Dedifferentiated amniotic fluid mesenchymal stem cell (primary cell): ENCODE results near the gene SAP130.

Experiments used
- DNase-seq: peaks from one replicate; pipeline ENCODE4 v3.0.0-alpha.2; 2016; ENCODE audit errors: extremely low spot score

Gene SAP130

DNA sequence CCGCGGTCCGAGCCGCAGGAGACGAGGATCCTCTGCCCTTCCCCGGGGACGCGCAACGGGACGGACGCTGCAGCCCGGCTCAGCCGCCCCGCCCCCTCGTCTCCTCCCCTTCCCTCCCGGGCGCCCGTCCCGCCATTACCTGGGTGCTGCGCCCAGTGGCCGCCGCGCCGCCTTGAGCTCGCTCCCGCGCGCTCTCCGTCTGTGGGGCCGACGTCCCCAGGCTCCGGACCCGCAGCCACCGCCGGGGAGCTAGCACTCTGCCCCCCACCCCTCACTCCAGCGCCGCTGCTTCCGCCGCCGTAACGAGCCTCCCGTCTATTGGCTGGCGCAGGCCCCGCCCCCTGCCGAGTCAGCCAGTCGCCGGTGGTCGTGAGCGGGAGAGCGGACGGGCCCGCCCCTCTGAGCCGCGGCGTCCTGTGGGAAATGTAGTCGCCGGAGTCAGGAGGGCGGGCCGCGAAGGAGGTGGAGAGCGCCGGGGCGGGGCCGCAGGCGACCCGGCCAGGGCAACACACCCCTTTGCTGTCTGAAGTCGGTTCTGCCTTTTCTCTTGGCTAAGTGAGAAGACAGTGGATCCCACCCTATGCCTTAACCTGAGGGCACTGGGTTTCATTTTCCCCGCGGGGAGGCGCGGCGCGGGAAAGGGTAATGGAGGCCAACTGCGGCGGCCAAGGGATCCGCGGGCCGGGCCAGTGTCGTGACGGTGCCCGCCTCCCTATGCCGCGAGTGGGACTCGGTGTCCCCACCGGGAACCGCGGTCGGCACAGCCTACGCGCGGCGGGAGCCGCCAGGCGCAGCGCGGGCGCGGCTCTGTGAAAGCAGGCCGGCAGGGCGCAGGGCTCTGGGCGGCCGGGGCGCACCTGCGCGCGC lies at the start of gene SAP130:
TSS of gene SAP130 (minus strand) at position 259 of the 867 bp plus-strand sequence. CDS start 1,767 bp downstream, outside the sequence.
- peak; percentile 91 for DNase-seq

DNA sequence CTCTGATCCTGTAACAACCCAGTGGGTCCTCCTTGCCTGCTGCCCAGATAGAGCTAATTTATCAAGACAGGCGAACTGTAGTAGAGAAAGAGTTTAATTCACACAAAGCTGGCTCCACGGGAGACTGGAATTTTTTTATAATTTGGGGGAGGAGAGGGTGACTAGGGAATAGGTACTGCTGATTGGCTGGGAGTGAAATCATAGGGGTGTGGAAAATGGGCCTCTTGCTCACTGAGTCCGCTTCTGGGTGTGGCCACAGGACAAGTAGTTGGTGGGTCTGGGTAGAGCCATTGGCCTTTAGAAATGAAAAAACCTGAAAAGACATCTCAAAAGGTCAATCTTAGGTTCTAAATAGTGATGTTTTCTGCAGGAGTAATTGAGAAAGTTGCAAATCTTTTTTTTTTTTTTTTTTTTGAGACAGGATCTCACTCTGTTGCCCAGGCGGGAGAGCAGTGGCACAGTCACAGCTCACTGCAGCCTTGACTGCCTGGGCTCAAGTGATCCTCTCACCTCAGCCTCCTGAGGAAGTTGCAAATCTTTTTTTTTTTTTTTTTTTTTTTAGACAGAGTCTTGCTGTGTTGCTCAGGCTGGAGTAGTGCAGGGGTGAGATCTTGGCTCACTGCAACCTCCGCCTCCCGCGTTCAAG lies 48.7 kb upstream of the SAP130 start:
- DNase-seq: no peak

- DNase-seq: no peak
These were observed 45.4 kb upstream of the SAP130 start for GRCh38 chr2:128073278-128073677.

- DNase-seq: no peak
These were observed 41.9 kb upstream of the SAP130 start for GRCh38 chr2:128069769-128070168.

DNA sequence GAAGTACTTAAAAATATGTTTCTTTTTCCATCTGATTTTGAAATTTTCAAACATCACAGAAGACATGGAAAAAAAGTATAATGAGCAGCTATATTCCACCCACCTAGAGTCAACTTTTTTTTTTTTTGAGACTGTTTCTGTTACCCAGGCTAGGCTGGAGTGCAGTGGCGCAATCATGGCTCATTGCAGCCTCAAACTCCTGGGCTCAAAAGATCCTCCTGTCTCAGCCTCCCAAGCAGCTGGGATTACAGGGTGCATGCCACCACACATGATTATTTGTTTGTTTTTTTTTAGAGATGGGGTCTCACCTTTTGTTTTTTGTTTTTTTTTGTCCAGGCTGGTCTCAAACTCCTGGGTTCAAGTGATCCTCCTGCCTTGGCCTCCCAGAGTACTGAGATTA lies 36.5 kb upstream of the SAP130 start:
- DNase-seq: no peak

- DNase-seq: no peak
These were observed 34.7 kb upstream of the SAP130 start for GRCh38 chr2:128062571-128062970.

DNA sequence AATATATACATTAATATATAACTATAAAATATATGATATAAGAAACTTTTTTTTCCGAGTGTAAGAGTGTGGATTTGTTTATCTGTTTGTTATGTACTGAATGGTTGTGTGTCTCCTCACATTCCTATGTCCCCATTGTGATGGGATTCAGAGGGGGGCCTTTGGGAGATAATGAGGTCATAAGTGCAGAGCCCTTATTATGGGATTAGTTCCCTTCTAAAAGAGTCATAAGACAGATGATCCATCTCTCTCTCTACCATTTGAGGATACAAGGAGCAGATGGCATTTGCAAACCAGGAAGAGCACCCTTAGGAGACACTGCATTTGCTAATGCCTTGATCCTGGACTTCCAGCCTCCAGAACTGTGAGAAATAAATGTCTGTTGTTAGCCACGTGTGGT lies 30.3 kb upstream of the SAP130 start:
- no peak for DNase-seq

GRCh38 chr2:128057334-128057733 lies 29.5 kb upstream of the SAP130 start:
- no peak for DNase-seq

DNA sequence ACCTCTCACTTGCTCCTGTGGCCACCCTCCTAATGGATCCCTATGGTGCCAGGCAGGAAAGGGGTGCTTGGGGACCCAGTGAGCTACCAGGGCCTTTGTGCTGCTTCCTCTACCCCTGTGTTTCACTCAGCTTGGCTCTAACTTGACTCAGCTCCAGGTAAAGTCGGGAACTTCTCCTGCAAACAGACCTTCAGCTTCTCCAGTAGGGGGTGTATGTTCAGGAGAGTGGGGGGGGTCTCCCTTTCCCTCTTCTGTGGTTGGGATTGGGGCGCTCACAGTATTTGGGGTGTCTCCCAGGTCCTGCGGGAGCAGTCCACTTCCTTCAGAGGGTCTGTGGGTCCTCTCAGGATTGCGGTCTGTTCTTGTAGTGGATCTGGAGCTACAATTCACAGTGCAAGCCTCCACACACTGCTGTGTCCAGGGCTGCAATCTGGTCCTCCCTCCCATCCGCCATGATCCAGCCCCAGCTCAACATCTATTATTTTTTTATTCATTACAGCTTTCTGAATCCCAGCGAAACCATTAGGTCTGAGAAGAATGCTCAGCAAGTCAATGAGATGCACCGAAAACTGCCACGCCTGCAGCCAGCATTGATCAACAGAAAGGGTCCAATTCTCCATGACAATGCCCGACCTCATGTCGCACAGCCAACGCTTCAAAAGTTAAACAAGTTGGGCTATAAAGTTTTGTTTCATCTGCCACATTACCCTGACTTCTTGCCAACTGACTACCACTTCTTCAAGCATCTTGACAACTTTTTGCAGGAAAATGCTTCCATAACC lies 26.4 kb upstream of the SAP130 start:
- DNase-seq: no peak

- no peak for DNase-seq
These were observed 25.5 kb upstream of the SAP130 start for GRCh38 chr2:128053331-128053730.

GRCh38 chr2:128043041-128043440 lies 15.2 kb upstream of the SAP130 start:
- no peak for DNase-seq

- no peak for DNase-seq
These were observed 13.7 kb upstream of the SAP130 start for GRCh38 chr2:128041561-128041960.

GRCh38 chr2:128040166-128040771 lies 12.4 kb upstream of the SAP130 start:
- no peak for DNase-seq

DNA sequence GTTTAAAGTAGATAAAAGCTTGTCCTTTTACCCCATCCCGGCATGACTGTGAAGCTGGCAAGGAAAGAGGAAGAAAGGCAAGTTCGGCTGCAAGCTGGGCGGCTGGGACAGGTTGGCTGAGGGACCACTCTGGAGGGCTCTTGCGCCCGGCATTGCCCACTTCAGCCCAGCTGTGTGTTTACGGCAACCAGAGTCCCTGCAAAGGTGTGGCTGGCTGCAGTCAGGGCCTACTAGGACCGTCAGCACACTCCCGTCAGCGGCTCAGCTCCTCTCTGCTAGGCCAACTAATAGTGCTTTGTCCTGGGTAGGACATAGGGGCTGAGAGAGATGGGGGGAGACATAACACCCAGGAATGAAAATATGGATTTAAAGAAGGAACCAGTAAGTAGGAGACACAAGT lies 11.7 kb upstream of the SAP130 start:
- no peak for DNase-seq

- no peak for DNase-seq
These were observed 10.6 kb upstream of the SAP130 start for GRCh38 chr2:128038411-128038810.

DNA sequence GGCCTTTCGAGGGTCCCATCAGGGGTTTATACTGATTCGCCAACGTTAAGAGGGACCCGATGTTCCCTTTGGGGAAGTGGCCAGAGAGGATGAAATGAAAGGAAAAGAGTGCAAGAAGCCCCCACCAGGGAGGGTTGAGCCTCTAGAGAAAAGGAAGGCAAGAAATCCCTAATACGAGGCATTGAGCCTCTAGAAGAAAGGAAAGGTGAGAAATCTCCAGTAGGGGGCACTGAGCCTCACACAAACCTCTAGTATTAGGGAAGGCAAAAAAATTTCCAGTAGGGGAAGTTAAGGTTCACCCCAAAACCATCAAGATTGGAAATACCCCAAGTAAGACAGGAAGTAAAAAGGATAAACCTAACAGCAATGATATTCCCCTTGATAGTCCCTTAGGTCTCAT lies 9.8 kb upstream of the SAP130 start:
- no peak for DNase-seq

DNA sequence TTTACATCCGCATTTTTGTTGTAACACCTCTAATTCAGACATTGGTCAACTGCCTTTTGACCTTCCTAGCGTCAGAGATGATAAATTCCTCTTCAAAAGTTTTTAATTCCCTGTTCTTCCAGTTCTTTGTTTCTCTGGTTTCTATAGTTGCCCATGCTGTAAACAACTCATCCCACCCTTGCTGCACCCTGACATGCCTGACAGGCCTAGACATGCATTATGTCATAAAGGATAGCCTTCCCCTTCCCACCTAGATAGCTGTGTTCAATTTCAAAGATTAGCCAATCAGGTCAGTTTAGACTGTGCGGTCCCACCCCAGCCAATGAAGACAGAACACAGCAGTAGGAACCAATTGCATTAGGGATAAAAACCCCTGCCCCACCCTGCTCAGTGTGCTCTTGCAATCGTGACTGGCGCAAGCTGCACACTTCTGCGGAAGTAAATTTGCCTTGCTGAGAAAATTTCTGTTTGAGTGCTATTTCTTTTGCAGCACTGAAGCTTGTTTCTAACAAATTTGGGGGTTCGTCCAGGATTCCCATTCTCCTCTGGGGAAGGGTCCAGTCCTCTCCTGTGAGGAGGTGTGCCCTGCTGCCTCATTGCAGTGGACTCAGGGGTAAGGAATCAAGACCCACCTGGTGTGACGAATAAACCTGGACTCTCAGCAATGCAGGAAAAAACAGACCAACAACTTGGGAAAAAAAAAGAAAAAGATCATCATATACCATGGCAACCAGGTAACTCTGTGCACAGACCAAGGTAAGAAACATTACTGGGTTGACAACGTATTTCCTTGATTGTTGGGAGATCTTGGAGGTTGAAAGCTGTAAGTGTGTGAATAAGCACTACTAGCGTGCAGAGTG lies 9.1 kb upstream of the SAP130 start:
- DNase-seq: no peak

DNA sequence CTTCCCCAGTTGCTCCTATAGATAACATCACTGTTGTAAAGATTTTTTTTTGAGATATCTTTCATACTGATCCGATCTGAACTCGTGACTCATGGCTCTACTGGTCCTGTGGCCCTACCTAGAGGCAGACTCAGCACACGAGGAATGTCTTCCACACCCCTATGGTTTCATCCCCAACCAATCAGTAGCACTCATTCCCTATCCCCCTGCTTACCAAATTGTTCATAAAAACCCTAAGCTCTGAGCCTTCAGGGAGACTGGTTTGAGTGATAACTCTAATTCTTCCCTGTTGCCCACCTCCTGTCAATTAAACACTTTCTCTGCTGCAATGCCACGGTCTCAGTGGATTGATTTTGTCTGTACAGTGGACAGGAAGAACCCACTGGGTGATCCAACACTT lies 4.2 kb upstream of the SAP130 start:
- DNase-seq: no peak

GRCh38 chr2:128028668-128029054 lies 802 bp upstream of the SAP130 start:
- no peak for DNase-seq

- peak; percentile 96 for DNase-seq
These were observed 520 bp downstream of the SAP130 start for GRCh38 chr2:128027278-128027800.
